ENCODE data around the gene GATA2. TPM values are rescaled to one million over a fixed set of nuclear protein-coding genes. Genes with fewer than 3 reads are reported as not detected.

Gene GATA2
- total RNA-seq, 1 donor from 2014 or later: 68.3 TPM

GRCh38 chr3:128515967-128516366 is 23.0 kb upstream of the GATA2 start:
- DNase-seq (no peak), ATAC-seq (no peak)
- Histone ChIP-seq H3K4me3 (no peak overlapping the region), H3K36me3 (no peaks in the 10 kb centered on the region), H3K4me1 (no peaks in the 10 kb centered on the region), H3K27ac (no peak overlapping the region), H3K9me3 (peaks cover 13% of the 10 kb centered on the region), H3K27me3 (ENCODE audit: low read depth) (peaks cover 4% of the 10 kb centered on the region)
- TF ChIP-seq CTCF (IDR thresholded peaks at IDR 0.05): no peak
- intact Hi-C loops (cut with DNase I): no loop called here

- no peaks in the 10 kb centered on the region for H3K36me3 ChIP-seq
- intact Hi-C loops (cut with DNase I): no loop called here
- H3K27me3 ChIP-seq (ENCODE audit: low read depth): no peaks in the 10 kb centered on the region
These were observed 15.9 kb upstream of the GATA2 start for GRCh38 chr3:128508852-128509251.

DNA sequence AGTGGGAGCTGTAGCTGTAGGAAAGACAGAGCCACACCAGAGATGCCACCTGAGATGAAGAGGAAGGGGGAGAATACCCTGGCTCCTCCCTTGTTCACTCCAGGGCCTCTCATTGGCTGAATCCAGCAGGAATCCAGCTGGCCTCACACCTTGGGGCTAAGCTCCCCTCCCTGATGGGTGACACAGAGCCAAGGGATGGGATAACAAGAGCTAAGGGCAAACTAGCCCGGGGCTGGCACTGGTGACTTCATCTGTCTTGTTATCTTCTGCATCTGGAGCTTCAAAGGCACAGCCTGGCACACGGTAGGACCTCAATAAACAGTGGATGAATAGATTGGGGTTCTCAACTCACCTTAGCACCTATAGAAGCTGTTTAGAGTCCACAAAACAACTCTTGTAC is 13.8 kb upstream of the GATA2 start:
- no peak for ATAC-seq
- intact Hi-C loops (cut with DNase I): no loop called here
- H3K27me3 ChIP-seq (ENCODE audit: low read depth): peaks cover 4% of the 10 kb centered on the region

More at GRCh38 chr3:128508852-128509251, 15.9 kb upstream of the GATA2 start:
- peaks cover 3% of the 10 kb centered on the region for H3K9me3 ChIP-seq
- DNase-seq (no peak), ATAC-seq (no peak)
- no peaks in the 10 kb centered on the region for H3K4me1 ChIP-seq
- no peak overlapping the region for H3K4me3 ChIP-seq
- no peak for TF ChIP-seq CTCF (IDR thresholded peaks at IDR 0.05)
- no peak overlapping the region for H3K27ac ChIP-seq

DNA sequence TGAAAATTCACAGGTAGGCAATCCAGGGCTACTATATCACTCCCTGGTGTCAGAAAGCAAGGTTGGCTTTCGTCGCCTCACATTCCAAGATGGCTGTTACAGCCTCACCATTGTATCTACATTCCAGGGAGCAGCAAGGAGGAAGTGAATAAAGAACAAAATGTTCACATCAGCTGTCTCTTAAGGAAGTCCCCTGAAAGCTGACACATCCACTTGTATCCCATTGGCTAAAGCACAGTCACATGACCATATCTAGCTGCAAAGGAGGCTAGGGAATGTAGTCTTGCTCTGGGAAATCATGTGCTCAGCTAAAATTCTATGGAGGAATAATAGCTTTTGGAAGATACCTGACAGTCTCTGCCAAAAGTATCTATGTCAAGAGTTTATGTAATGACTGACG is 12.8 kb upstream of the GATA2 start:
- no peak for DNase-seq
- intact Hi-C loops (cut with DNase I): no loop called here
- Histone ChIP-seq H3K36me3 (no peaks in the 10 kb centered on the region), H3K4me3 (no peak overlapping the region), H3K9me3 (no peaks in the 10 kb centered on the region), H3K4me1 (no peaks in the 10 kb centered on the region), H3K27me3 (ENCODE audit: low read depth) (peaks cover 4% of the 10 kb centered on the region), H3K27ac (no peak overlapping the region)
- ATAC-seq: no peak
- no peak for TF ChIP-seq CTCF (IDR thresholded peaks at IDR 0.05)

More for the DNA sequence above, 13.8 kb upstream of the GATA2 start:
- no peak for TF ChIP-seq CTCF (IDR thresholded peaks at IDR 0.05)
- no peaks in the 10 kb centered on the region for H3K4me1 ChIP-seq
- no peak for DNase-seq
- H3K4me3 ChIP-seq: no peak overlapping the region
- no peaks in the 10 kb centered on the region for H3K36me3 ChIP-seq
- H3K9me3 ChIP-seq: no peaks in the 10 kb centered on the region
- H3K27ac ChIP-seq: no peak overlapping the region

GRCh38 chr3:128504963-128505730 is 12.1 kb upstream of the GATA2 start:
- ATAC-seq (no peak), DNase-seq (no peak)
- no peak overlapping the region for H3K4me3 ChIP-seq
- intact Hi-C loops (cut with DNase I): no loop called here
- no peak for TF ChIP-seq CTCF (IDR thresholded peaks at IDR 0.05)
- no peak overlapping the region for H3K27ac ChIP-seq
- peaks cover 9% of the 10 kb centered on the region for H3K27me3 ChIP-seq (ENCODE audit: low read depth)
- H3K36me3 ChIP-seq: no peaks in the 10 kb centered on the region
- no peaks in the 10 kb centered on the region for H3K9me3 ChIP-seq
- no peaks in the 10 kb centered on the region for H3K4me1 ChIP-seq
